DMS114 treated with DMSO at 0.1 percent for 48 hours (cell line): ENCODE measurements around the gene SLC22A16.

Experiments
- DNase-seq: peaks from one replicate; lab custom pipeline; 2025; ENCODE audit not compliant: unreplicated experiment; lab: John Stamatoyannopoulos, UW

Gene SLC22A16

DNA sequence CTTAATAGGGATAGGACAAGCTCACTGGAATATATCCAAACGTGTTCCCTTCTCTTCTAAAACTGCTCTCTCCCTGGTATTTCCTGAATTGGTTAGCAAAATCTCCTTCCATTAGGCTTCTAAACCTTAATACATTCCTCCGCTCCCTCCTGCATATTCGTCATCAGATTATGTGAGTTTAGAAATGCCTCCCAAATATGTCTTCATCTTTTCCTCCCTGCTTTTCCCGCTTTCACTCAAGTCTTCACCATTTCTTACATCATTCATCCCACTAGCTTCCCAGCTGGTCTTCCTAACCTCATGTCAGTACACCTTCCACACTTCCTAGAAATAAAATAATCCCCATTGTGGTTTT, 26.9 kb downstream of the SLC22A16 start:
- no peak for DNase-seq

DNA sequence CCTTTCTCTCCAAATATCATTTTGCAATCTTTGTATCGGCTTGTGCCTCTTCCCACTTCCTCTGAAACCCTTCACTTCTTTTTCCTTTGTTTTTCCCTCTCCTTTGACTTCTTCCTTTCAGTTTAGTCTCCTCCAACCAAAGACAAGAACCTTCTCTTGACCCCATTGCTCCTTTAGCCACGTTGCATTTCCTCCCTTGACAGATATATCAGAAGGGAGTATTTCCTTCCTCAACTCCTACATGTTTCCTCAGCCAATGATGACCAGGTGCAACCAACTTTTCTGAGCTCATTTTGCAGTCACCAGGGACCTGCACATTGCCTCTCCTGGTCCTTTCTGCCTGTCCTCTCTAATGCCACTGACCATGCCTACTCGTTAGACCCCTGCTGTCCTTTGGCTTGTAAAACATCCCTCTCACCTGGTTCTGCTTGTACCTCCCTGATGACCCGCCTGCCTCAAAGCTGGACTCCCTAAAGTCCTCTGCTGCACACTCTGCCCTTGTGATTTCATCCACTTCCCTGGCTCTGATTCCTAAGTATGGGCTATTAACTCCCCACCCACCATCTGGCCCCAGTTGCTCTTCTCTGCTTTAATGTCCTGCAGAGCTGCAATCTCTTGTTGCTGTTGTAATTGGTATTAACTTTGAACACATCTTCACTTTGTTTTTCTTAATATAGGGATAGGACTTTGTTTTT, 27.4 kb downstream of the SLC22A16 start:
- no peak for DNase-seq

DNA sequence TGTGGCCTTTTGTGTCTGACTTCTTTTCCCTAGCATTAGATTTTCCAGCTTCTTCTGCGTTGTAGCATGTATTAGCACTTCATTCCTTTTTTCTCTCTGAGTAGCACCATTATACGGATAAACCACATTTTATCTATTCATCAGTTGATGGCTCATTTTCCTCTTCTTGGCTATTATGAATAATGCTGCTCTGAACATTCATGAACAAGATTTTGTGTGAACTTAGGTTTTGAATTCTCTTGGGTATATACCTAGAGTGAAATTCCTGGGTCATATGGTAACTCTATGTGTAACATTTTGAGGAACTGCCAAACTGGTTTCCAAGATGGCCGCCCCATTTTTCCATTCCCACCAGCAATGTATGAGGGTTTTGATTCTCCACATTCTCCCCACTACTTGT, 28.7 kb downstream of the SLC22A16 start:
- DNase-seq, result no peak

DNA sequence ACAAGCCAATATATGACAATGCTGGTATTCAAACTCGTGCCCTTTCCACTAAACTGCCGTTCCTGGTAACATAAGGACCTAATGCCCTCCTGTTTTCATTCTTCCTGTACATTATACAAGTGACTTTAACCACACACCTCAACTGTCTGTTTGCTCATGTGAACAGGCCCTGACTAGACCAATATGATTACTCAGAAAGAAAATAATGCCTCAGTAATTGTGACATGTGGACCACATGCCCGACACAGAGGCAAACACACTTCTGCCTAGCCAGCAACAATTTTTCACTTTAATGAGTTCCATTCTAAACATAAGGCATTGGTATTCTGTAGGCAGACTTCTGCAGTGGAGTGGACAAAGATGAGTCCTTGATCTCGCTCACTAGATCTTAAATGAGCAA, 30.0 kb downstream of the SLC22A16 start:
- DNase-seq, result no peak

DNA sequence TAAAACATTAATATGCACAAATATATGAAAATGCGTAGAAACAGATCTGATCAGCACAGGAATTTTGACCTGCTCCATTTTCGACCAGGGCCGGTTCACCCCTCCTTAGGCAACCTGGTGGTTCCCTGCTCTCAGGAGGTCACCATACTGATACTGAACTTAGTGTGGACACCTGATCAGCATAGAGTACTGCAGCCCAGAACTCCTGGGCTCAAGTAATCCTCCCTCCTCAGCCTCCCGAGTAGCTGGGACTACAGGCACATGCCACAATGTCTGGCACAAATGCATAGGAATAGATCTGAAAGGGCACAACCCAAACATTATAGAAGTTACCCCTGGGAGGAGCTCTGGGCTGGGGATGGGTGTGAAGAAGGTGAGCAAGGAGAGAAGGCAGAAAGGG, 36.4 kb downstream of the SLC22A16 start:
- no peak for DNase-seq

DNA sequence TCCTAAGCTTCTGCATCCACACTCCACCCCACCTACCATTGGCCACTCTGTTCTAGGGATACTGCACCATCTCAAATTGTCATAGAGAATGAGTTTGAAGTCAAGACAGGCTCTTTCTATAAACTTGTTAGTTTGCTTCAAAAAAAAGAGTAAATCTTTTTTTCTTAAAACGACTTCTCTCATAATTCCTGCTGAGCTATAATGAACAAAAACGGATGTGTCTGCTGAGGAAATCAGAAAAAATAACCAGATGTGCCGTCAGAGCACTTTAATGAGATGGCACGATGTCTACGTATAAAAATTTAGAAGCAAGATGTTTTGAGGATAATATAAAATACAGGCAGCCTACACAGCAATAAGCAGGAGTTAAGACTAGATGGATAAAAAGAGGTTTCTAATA, 37.1 kb downstream of the SLC22A16 start:
- DNase-seq, result no peak

DNA sequence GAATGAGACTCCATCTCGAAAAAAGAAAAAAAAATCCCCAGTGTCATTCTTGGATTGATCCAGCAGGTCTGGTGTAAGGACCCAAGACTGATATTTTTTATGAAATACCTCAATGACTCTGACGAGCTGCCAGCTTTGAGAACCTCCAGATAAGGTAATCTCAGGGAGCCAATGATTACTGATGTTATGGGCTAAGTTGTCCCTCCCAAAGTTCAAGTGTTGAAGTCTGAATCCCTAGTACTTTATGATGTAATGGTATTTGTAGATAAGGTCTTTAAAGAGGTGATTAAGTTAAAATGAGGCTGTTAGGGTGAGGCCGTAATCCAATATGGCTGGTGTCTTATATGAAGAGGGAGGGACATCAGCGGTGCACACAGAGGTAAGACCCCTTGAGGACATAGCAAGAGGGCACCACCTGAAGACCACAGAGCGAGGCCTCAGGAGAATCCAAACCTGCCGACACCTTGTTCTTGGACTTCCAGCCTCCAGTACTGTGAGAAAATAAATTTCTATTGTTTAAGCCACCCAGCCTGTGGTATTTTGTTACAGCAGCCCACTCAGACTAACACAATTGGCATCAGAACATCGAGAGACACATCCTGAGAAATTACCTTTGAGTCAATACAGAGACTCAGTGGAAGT, 41.3 kb downstream of the SLC22A16 start:
- DNase-seq, result no peak

DNA sequence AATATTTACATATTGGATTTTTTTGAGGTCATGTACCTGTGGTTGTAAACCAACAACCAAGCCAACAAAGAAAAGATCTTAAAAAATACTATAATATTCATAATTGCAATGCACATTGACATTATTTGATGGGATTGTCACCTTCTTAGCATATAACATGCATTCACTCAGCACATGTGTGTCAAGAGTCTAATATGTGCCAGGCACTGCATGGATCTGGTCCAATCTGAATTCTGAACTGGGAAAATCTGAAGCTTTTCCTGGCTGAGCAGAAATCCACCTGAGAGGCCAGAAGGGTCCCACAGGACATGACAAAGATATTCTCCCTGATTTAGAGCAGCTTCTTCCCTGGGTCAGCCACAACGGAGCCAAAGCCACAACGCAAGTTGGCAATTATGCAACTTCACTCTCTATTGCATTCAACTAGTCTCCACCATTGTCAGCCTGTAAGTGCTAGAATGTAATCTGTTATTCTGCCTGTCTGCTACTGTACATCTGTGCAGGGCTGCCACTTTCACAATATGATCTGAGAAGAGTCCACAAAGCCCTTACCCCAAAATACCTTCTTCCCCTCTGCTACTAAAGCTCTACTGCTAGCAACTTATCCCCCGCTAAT, 44.0 kb downstream of the SLC22A16 start:
- no peak for DNase-seq

DNA sequence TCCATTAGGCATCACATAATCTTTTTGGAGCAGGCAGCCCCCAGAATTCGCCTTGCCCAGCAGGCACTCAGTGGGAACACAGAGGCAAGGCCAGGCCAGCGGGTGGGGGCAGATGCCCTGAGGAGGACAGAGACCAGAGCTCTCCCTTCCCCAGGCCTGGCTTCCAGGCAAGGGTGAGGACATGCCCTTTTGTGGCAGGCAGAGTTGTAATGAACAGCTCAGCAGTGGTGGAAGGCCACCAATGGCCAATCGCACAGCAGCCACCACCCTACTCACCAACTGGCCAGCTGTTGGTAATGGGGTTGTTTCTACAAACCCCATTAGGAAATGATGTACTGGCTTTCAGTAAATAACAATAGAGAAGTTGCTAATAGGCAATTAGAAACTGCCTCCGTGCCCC, 45.7 kb downstream of the SLC22A16 start:
- DNase-seq, result no peak

DNA sequence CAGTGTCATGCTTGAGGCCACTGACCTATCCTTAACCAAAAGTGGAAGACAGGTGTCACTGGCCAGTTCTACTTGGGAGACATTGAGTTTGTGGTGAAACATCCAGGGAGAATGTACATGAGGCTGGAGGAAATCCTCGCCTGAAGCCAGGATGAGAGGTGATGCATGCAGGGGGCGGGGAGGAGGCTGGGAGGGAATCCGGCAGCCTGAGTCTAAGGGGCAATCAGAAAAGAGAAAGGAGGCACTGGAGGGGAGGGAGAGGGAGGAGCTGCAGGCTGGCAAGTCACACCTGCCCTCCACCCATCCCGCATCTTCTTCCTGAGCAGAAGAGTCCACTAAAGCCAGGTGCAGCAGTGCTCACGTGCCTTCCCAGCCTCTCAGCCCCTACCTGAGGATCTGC, 46.2 kb downstream of the SLC22A16 start:
- DNase-seq, result no peak

DNA sequence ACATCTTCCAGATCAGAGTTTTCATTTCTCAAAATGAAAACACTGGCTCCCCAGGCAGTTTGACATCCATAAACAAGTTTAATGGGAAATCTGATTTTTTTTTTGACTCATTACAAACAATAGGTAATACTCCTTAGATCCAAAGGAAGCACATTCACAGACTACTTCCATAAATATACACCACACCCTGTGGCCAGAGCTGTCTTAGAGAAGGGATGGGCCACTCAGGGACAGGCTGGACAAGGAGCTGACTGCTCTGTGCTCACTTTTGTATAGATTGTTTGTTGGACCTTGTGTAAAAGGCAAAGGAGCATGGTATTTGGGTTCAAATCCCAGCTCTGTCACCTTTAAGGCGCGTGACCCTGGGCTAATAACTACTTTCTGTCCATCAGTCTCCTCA, 48.3 kb downstream of the SLC22A16 start:
- DNase-seq, result no peak

DNA sequence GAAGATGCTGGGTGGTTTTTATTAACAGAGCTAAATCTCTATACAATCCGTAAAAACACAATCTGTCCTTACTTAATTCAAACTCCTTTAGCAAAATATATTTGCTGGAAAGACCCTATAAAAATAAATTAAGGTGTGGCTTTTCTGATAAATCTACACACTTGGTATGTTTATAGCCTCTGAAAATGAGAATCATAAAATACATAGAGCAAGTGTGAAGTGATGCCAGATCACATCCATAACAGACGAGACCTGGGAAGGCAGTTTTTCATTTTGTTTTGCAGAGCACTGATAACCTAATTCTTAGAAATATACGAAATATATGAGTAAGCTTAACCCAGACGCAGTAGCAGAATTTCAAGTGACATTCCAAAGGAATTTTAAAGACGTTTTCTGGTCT, 50.6 kb downstream of the SLC22A16 start:
- DNase-seq, result no peak

DNA sequence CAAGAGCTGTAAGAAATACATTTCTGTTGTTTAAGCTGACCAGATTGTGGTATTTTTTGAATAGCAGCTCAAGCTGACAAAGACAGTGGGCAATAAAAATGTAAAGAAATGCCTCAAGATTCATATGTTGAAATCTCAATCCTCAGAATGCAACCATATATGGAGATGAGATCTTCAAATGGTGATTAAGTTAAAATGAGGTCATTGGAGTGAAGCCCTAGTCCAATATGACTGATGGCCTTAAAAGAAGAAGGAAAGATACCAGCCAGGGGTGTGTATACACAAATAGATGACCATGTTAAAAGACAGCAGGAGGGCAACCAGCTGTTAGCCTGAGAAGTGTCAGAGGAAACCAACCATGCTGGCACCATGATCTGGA, 54.0 kb downstream of the SLC22A16 start:
- DNase-seq, result no peak

DNA sequence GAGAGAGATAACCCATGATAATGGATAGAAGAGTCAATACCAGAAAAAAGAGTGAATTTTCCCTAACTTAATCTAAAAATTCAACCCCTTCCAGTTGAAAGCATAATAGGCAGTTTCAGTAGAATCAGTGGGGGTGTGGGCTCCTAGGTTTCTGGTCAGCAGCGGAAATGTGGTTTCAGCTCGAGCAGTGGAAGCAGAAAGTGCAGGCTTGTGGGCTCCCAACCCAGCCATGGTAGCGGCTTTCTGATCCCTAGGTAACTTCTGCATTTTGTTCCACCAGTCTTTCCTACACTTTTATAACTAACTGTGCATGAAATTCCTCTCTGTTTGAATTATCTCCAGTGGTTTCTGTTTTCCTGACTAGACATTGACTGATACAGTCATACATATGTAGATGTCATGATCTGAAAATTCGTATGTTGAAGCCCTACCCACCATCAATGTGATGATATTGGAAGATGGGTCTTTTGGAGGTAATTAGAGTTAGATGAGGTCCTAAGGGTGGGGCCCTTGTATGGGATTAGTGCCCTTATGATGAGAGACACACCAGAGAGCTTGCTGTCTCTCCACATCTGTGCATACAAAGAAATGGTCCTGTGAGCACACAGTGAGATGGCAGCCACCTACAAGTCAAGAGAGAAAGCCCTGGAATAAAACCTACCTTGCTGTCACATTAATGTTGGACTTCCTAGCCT, 54.5 kb downstream of the SLC22A16 start:
- DNase-seq, result no peak

DNA sequence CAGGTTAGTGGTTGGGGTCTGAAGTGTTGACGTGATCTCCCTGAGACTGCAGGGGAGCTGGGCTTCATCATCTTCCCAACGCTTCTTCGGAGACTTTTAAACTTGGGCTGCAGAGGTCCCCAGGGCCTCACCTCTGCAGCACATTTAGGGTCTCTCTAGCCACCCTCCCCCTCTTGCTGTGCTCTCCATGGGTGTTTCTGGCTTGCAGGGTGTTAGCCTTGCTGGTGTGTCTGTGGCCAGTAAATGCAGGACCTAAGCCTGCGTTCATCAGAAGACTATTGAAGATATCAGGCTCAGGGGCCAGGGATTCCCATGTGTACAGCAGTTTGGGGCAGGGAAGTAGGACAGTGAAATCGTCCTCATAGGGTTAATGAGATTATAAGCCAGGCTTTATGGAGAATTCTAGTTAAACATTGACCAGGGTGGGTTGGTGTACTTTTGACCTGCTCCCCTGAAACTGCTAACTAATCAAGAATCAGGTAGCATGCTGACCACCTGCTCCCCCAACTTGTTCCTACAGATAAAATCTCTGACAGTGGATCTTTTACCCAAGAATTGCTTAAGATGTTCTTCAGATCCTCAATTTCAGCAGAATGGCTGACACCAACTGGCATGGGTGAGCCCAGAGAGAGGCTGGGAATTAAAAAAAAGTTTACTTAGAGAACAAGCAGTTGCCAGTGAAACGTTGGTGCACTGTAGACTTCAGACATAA, 57.2 kb downstream of the SLC22A16 start:
- no peak for DNase-seq

DNA sequence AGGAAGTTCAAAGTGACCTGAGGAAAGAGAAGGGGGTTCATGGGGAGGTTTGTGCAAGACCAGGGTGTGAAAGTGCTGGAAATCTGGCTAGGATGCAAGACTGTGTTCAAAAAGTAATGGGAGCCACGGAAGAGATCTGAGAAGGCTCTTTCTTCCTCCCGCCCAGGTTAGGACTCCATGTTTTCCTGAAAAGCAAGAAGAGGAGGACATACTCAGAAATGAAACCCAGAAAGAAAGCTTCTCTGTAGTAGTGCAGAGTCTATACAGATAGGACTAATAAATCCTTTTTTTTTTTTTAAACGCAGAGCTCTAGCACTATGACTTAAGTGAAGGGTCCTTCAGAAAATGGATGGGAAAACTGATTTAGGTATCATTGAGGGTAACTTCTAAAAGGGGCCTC, 57.8 kb downstream of the SLC22A16 start:
- no peak for DNase-seq

DNA sequence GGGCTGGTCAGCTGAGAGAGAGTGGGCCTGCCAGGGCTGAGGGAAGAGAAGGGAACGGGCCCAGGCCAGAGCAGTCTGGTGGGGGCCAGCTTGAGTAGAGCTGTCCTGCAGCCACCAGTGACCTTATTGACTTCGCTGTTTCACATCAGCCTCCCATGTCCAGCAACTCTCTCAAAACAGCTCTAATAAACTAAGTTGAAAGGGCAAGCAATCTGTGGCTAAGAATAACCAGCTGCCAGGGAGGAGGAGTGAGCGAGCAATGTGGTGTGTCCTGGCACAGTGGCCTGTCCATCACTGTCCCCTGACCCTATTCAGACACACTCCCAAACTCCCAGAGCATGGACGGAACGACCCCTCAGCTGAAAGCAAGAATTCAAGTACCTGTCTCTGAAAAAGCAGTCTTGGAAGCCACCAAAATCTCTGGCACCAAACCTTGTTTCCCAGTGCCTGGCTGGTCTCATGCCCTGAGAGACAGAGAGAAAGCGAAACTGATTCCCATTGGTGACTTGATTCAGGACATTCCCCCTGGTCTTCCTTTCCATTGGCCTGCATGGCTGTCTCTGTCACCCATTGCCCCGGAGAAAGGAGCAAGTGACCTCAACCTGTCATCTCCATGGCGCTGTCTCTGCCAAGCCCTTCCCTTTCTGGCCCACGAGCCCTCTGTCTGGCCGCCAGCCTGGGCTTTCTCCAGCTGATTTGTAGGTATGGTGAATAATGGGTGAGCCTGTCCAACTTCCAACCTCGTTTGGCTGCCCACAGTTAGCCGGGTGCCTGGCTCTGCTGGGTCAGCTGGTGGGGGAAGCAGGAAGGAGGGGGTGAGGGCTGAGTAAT, 61.1 kb downstream of the SLC22A16 start, which contains the start of gene DDO:
DDO (minus strand) TSS at position 490 of the 831 bp plus-strand sequence. CDS start 2,113 bp downstream, outside the sequence.
- DNase-seq, result no peak

DNA sequence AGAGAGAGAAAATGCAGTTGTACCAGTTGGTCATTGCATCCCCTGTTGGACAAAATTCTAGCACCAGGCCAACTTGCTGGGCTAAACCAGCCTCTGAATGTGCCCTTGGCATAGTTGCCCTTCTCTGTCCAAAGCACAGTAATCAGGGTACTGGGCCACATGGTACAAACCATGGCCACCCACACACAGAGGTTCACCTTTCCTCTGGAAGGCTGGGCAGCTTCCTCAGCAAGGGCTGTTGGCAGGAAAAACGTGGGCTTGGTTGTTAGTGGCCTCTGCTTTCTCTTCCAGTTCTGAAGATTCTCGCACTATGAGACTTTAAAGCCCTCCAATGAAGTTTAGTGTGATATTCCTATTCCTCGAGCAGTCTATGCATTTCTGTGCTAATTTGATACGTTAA, 61.7 kb downstream of the SLC22A16 start:
- DNase-seq, result no peak

DNA sequence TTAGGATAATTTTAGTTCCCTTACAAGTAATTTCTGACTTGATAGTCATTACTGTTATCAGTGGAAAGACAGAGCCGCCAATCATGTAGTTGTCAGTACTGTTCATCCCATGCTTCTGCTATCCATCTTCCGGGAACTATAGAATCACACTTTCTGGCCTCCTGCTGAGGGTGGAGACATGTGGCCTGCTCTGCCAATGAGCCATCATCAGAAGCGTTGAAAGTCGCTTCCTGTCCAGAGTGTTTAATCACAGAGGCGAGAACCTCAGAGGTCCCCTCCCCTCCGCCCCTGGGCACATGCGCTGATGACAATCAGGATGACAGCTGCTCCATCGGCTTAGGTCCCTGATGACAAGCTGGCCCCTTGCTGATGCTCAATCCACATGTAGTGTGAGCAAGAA, 64.1 kb downstream of the SLC22A16 start:
- no peak for DNase-seq

DNA sequence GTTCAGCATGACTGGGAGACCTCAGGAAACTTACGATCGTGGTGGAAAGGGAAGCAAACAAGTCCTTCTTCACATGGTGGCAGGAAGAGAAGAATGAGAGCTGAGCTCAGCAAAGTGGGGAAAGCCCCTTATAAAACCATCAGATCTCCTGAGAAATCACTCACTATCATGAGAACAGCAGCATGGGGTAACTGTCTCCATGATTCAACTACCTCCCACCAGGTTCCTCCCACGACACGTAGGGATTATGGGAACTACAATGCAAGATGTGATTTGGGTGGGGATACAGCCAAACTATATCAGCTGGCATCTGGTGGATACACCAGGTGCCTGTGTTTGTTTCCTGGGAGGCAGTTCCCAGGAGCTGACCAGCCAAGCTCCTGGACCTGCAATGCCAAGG, 65.9 kb downstream of the SLC22A16 start:
- no peak for DNase-seq

DNA sequence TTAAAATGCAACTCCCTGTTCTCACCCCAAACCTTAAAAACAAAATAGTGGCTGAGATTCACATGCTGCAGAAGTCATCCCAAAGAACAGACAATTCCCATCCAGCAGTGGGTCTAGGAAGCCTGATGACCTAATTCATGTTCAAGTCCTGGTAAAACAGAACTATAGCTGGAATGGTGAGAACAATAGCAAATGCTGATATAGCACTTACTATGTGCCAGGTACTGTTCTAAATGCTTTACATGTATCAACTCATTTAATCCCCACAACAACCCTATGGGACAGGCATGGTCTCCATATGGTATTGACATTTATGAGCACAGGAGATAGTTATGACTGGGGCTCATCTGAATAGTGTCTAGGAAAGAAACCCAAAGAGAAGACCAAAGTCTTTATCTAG, 66.6 kb downstream of the SLC22A16 start:
- DNase-seq, result no peak
